Fibroblast of lung (primary cell): ENCODE measurements around the gene SMYD5.

Experiments
- CTCF ChIP-seq, 2 donors: IDR thresholded peaks in 1 of 2; conservative IDR thresholded peaks in 1 of 2; 1 replicate in 1 of 2; 2 replicates in 1 of 2; pipeline ENCODE4 v1.5.1; 2011 to 2012; ENCODE audit warnings: low read length in 2 of 2, control low read depth in 1 of 2, inconsistent platforms in 1 of 2, low read depth in 1 of 2, mild to moderate bottlenecking in 1 of 2
- EZH2 ChIP-seq: IDR thresholded peaks from 2 replicates; pipeline ENCODE4 v1.5.1; 2012; ENCODE audit warnings: low read length, control low read depth, mild to moderate bottlenecking; ENCODE audit errors: missing control alignments

- no peak for TF ChIP-seq CTCF (conservative IDR thresholded peaks at IDR 0.05 in 1 of 2, IDR thresholded peaks at IDR 0.05 in 1 of 2; ENCODE audit: low read depth in 1 of 2, low read length in 2 of 2)
- TF ChIP-seq EZH2, result no peak
Measured at GRCh38 chr2:73253901-73254300, 39.9 kb downstream of the SMYD5 start.
